Measurements from ENCODE around the gene CTTNBP2.

CTTNBP2 gene, protein sequence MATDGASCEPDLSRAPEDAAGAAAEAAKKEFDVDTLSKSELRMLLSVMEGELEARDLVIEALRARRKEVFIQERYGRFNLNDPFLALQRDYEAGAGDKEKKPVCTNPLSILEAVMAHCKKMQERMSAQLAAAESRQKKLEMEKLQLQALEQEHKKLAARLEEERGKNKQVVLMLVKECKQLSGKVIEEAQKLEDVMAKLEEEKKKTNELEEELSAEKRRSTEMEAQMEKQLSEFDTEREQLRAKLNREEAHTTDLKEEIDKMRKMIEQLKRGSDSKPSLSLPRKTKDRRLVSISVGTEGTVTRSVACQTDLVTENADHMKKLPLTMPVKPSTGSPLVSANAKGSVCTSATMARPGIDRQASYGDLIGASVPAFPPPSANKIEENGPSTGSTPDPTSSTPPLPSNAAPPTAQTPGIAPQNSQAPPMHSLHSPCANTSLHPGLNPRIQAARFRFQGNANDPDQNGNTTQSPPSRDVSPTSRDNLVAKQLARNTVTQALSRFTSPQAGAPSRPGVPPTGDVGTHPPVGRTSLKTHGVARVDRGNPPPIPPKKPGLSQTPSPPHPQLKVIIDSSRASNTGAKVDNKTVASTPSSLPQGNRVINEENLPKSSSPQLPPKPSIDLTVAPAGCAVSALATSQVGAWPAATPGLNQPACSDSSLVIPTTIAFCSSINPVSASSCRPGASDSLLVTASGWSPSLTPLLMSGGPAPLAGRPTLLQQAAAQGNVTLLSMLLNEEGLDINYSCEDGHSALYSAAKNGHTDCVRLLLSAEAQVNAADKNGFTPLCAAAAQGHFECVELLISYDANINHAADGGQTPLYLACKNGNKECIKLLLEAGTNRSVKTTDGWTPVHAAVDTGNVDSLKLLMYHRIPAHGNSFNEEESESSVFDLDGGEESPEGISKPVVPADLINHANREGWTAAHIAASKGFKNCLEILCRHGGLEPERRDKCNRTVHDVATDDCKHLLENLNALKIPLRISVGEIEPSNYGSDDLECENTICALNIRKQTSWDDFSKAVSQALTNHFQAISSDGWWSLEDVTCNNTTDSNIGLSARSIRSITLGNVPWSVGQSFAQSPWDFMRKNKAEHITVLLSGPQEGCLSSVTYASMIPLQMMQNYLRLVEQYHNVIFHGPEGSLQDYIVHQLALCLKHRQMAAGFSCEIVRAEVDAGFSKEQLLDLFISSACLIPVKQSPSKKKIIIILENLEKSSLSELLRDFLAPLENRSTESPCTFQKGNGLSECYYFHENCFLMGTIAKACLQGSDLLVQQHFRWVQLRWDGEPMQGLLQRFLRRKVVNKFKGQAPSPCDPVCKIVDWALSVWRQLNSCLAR (N-terminal part only)

DNA sequence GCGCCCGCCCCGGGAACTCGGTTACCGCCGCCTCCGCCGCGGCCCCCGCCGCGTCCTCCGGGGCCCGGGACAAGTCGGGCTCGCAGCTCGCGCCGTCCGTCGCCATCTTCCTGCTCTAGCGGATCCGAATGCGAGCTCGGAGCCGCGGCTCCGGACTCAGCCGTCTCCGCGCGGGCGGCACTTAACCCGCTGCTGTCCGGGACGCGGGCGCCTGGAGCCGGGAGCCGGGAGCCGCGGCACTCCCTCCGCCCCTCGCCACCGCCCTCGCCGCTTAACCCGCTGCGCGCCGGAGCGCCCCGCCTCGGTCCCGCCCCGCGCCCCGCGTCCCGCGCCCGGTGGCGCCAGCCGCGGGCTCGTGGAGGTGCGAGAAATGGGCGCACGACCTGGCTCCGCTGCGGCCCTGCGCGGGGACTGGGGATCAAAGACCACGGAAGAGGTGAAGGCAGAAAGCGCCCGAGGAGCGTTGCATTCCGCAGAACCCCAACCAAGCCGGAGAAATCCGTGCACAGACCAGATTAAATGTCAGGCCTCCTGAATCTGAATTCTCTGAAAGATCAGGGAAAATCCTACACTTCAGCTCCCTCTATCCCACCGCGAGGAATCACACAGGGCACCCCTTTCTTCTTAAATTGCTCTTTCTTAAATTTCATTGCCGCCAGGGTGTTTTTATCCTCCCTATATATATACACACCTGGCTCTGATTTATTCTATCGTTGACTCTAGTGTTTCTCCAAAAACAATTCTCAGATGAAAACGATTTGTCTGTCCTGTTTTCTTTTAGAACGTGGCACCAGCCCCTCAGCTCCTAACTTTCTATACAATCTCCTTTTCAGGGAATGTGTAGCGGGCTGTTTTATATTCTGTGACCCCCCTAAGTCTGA, at the start of gene CTTNBP2:
TSS of gene CTTNBP2 (minus strand) at position 132 of the 881 bp plus-strand sequence. CDS start at position 106, 26 bp downstream.
- no peak for DNase-seq (ENCODE audit: low read depth in 2 of 3, low spot score in 1 of 3)

DNA sequence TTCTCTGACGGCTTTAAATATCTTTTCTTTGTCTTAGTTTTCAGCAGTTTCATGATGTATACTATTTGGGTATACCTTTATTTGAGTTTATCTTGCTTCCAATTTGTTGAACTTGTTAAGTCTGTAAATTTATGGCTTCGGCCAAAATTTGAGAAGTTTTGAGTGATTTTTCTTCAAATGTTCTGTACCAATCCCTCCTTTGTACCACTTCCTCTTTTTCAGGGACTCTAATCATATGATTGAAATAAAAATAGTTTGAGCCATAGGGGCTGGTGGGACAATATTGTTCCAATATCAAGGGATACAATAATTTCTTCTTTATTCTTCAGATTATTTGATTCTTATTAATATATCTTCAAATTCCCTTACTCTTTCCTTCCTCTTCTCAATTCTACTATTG, 43.1 kb upstream of the CTTNBP2 start:
- no peak for DNase-seq (ENCODE audit: low read depth in 2 of 3, low spot score in 1 of 3)

DNA sequence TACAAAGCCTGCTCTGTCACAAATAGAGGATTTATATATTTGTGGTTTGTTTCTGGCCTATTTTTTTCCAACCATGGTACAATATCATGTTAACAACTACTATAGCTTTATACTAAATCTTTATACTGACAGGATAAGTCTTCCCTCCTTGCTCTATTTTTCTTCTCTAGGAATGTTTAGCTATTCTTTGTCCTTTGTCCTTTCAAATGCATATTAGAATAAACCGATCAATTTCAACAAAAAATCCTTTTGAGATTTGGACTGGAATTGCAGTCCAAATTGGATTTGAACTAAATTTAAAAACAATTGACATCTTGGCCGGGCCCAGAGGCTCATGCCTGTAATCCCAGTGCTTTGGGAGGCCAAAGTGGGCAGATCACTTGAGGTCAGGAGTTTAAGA, 39.2 kb upstream of the CTTNBP2 start:
- no peak for DNase-seq (ENCODE audit: low read depth in 2 of 3, low spot score in 1 of 3)

DNA sequence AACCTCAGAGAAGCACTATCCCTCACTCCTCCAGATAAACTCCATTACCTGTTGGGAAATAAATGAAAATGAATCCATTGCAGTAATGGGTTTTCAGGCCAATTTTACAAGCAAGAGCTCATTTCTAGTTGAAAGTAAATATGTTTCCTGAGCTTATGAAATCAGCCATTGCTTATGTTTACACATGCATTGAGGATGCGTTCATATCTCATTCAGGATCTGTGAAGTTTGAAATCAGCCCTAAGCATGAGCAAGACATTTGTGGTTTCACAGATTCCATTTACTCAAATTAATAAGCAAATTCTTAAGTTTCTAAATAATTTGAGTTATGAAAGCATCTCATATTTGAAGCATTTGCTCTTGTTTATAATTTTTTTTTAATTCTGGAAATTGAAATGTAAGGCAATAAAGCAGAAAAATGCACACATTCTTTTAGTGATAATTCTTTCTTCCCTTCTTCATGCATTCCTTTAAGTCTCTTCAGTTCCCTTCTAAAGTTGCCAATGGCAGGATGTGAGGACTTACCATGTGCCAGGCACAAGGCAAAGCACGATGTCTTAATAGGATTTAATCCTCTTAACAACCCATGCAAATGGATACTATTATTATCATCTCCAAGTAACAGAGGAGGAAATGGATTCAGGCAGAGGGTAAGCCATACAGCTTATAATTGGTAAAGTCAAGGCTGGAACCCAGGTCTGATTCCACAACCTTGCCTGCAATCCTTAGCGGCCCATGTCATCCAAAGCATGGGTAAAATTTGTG, 35.0 kb upstream of the CTTNBP2 start:
- no peak for DNase-seq (ENCODE audit: low read depth in 2 of 3, low spot score in 1 of 3)

DNA sequence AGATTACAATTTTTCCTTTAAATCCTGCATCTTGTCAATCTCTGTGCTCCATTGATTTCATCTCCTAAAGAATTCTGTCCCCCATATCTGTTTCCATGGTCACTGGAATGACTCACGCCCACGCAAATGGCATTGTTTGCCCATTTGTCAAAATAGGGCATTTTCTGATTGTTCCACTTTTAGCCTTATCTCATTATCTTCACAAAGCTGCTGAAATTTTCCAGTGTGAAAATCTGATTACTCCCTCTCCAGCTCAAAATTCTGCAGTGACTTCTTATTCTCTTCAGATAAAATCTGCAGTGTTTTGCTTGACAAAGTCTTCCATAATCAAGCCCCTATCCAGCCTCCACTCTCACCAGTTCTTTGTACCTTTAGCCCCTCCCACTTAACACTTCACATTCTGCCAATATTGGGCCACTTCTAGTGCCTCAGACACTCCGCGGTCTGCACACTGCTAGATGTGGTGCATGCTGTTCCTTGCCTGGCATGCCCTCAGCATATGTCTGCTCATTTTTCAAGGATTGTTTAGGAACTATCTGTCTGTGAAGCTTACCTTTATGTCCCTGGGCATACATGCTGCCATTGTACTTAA, 33.9 kb upstream of the CTTNBP2 start:
- no peak for DNase-seq (ENCODE audit: low read depth in 2 of 3, low spot score in 1 of 3)

DNA sequence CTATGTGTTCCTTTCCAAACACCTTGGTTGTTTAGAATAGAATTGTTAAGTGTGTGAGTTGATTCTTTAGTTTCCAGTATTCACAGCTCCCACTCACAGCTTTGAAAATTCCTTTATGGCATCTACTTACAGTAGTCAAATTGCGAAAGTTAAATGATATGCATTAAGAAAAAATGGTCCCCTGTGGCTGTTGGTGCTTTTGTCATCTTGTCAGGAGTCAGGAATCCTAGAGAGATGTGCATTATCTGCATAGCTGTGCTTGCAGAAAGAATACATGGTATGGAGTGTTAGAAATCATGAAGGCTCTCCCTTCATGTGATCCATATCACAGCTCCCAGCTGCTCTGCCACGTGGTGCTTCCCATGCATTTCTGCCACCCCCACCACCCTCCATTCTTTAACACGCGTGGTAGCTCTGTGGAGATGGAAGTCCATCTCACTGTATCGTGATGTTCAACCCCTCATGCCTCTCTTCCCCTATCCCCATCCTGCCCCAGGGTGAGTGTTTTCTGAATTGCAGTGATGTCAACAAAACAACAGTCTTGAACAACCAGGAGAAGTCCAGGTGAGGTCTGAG, 29.2 kb upstream of the CTTNBP2 start:
- no peak for DNase-seq (ENCODE audit: low read depth in 2 of 3, low spot score in 1 of 3)

DNA sequence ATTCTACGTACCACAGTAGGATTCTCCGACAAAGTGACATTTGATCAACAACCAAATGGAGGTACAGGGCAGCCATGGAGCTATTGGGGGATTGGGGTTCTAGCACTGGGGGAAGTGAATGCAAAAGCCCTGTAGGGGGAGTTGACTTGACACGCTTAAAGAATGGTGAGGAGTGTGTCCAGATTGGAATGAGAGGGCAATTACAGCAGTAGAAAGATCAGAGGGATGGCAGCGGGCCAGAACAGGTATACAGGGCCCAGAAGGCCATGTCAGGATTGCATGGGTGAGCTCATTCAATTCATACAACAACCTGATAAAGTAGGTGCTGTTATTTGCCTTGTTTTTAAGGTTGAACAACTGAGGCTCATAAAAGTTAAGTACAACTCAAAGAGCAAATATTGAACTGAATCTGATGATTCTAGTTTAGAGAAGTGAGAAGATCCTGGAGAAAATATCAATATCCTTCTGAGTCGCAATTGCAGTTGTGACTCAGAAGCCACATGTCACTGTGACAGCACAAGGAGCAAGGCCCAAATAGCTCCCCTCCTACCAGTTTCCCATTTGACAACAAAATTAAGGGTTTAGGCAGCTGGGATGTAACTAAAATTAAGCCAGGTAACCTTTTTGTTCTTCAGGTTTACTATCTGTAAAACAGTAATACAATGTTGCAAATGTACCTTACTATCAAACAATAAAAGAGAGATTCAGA, 28.0 kb upstream of the CTTNBP2 start:
- no peak for DNase-seq (ENCODE audit: low read depth in 2 of 3, low spot score in 1 of 3)

DNA sequence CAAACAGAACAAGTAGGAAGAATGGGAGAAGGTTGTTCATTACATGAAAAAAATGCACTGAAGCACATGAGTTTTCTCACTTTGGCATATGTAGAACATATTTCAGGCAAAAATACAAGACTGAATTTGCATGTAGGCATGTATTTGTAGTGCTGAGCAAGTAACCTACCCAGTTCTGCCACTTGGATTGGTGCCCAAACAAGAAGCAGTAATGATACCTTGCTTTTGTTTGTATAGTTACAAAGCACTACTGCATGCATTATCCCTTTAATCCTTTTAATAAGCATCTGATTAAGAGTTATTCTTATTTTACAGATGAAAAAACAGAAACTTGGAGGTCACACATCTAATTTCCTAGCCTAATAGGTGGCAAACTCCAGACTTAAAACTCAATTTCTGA, 23.1 kb upstream of the CTTNBP2 start:
- no peak for DNase-seq (ENCODE audit: low read depth in 2 of 3, low spot score in 1 of 3)

DNA sequence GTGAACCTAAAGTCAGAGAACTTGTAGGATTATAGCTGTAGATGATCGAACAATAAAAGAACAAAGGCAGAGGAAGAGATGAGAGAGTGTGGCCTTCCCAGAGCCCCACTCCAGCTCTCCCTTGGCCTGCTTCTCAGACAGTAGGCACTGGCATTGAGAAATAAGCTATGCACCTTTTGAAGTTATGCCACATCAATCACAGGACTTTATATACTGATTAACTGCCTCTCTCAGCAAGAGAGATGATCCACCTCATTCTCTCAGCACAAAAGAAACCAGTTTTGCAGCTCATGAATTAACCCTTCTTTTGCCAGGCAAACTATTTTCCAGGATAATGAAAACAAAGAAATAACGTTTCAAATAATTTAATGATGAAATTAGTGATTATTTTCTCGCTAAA, 22.0 kb upstream of the CTTNBP2 start:
- DNase-seq (ENCODE audit: low read depth in 2 of 3, low spot score in 1 of 3) = no peak

DNA sequence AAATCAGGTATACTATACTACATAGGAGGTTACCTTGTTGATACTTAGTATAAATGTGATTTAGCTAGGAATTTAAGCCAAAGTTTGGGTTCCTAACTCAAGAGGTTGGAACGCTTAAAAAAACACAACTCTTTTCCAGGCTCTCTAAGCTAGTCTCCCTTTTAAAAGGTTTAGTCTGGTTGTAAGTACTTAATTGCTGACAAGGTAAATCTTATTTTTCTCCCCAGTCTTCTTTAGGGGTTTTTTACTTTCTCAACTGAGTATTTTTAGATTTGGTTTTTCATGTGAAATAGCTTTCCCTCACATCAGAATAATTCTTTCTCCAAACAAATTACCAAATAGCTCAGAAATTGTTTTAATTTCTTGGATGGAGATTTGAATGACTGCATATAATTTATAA, 20.8 kb upstream of the CTTNBP2 start:
- DNase-seq (ENCODE audit: low read depth in 2 of 3, low spot score in 1 of 3) = no peak

DNA sequence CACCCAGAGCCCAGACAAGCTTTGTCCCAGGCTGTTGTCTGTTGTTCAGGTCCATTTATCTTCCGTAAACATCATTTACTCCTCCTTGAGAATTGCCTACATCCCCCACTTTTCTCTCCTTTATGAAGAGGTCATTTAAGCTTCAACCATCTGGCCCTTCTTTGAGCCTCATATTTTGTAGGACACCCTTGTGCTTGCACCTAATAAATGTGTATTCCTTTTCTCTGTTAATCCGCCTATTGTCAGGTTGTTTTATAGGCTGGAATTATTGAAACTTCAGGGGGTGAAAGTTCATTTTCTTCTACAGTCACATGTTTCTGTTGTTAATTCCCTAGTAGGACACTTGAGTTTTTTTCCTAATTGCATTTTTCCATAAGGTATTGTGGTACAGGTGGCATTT, 19.6 kb upstream of the CTTNBP2 start:
- no peak for DNase-seq (ENCODE audit: low read depth in 2 of 3, low spot score in 1 of 3)

DNA sequence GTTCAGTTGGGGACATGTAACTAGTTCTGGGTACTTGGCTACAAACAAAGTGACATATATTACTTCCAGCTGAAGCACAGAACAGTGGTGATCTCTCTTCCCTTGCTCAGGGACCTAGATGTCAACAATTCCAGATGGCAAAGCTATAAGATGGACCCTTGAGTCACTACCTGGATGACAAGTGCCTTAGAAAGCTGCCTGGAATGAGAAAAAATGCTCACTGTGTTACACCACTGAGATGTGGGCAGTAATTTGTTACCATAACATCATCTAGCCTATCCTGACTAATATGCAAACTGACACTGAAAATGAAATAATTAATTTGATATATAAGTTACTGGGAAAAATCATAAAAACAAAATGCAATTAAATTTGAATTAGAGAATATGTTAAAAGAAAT, 16.4 kb upstream of the CTTNBP2 start:
- DNase-seq (ENCODE audit: low read depth in 2 of 3, low spot score in 1 of 3) = no peak

DNA sequence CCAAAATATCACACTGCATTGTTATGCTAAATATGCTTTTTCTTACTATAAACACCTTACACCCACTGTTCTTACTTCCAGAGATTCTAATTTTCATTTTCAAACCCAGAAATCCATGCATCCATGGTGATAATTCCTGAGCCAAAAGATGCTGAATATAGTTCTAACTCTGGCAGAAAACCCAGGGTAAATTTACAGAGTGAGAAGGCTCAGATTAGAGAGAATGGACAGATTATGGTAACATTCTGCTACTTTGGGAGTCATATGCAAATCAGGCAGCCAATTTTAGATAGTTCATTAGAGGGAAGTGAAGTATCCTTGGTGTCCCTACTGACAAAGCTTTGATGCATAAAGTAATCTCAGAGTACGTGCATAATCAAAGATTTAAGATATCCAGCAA, 15.4 kb upstream of the CTTNBP2 start:
- DNase-seq (ENCODE audit: low read depth in 2 of 3, low spot score in 1 of 3) = no peak

DNA sequence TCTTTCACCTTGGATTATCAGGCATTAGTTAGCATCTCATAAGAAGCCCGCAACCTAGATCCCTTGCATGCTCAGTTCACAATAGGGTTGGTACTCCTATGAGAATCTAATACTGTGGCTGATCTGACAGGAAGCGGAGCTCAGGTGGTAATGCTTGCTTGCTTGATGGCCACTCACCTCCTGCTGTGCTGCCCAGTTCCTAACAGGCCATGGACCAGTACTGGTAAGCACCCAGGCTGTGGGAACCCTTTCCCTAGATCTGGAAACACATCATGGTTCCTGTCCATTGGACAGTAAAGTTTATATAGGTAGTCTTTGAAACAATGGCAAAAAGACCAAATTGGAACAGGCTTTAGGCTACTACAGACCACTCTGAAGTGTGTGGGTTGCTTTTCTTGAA, 9.4 kb upstream of the CTTNBP2 start:
- no peak for DNase-seq (ENCODE audit: low read depth in 2 of 3, low spot score in 1 of 3)

DNA sequence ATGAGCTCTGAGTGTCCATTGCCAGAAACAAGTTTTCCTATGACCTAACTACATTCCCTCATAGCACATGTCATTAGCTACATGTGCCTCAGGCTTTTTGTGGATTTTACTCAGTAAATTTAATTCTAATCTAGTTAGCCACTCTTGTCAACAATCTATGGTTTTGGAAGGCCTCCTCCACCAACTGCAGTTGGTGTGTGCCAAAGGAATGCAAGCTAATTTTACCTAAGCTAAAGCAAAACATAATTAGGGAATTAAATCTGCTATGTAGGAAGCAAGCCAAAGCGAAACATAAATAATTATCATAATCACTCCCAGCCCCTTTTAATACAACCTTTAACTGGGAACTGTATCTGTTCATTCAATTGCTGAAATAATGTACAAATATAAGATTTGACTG, 3.5 kb upstream of the CTTNBP2 start:
- DNase-seq (ENCODE audit: low read depth in 2 of 3, low spot score in 1 of 3) = no peak

DNA sequence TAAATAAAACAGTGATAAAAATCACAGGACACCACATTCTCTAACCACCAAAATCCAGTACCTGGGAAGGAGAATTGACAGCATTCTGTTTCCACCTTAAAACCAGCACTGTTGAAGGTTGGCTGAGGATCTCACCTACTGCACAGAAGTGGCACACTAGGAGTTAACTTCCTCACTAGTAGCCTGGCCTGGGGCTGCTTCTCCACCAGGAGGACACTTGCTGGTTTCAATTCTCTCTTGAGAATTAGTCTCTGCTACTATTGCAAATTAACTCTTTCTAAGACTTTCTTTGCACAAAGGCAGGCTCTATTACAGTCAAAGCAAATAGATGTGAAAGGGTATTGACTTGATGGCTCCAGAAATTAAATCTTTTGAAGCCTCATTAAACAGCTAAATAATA, 2.3 kb upstream of the CTTNBP2 start:
- no peak for DNase-seq (ENCODE audit: low read depth in 2 of 3, low spot score in 1 of 3)

DNA sequence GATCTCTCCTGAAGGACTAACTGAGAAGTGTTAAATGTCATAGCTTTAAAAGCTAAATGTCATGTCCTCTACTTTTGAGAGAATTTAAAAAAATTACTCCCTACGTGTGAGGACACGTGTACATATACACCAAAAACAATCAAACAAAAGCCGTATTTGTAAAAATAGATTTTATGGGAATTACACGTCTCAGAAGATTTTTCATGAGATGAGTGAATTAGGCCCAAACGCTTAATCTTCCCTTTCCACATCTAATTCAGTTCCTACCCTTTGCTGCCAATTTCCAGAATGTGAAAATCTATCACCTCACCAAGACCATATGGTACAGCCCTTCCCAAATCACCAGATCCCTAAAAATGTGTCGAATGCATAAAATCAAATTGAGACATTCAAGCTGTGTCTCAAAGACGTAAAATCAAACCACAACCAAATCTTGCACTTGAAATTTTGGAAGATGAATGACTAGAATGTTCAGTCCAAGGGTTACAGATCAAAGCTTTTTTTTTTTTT, 1.0 kb upstream of the CTTNBP2 start:
- DNase-seq (ENCODE audit: low read depth in 2 of 3, low spot score in 1 of 3) = no peak

All from stimulated activated CD4-positive, alpha-beta T cell treated with anti-CD3 and anti-CD28 coated beads, Interleukin-12 subunit alpha, Interleukin-12 subunit beta, amount 100 ng/mL, for 48 hours (primary cell).